Measurements from ENCODE around the gene LAPTM5. TPM values are rescaled to one million over a fixed set of nuclear protein-coding genes. Genes with fewer than 3 reads are reported as not detected.

The LAPTM5 gene
- total and polyA plus RNA-seq, 2 of the 13 experiments (the other 11 are each of a cell fraction or from before 2014, with no cell fraction given) = 0.41 to 0.86 TPM

GRCh38 chr1:30726773-30727684 is 30.5 kb downstream of the LAPTM5 start:
- ChIA-PET CTCF (ENCODE audit: low intra/inter-chr PET ratio, low total read pairs) (no interaction called here), POLR2A (no interaction called here)
- Histone ChIP-seq H3K36me3 (replicated peaks in 1 of 2; ENCODE audit: control insufficient read depth in 1 of 2, insufficient read depth in 2 of 2, low read length in 2 of 2) (no peaks in the 10 kb centered on the region), H4K20me1 (ENCODE audit: insufficient read depth, low read length) (no peaks in the 10 kb centered on the region; the same call in 1 of the 2 replicates), H3K27me3 (ENCODE audit: control insufficient read depth in 1 of 2, insufficient read depth in 2 of 2, low read length in 2 of 2) (peaks cover 2 to 10% of the 10 kb centered on the region in 2 experiments; a peak in 4 of 5 replicates), H3K27ac (ENCODE audit: extremely low read length, insufficient read depth, low read length) (no peak overlapping the region), H3K9ac (ENCODE audit: insufficient read depth, low read depth, low read length) (no peak overlapping the region), H3K4me2 (ENCODE audit: low read depth, low read length) (no peak overlapping the region), H2AFZ (ENCODE audit: low read length) (no peak overlapping the region), H3K4me1 (ENCODE audit: insufficient read depth, low read length) (no peaks in the 10 kb centered on the region), H3K4me3 (replicated peaks in 1 of 3; ENCODE audit: insufficient read depth in 1 of 3, low read depth in 2 of 3, low read length in 3 of 3) (no peak overlapping the region), H3K79me2 (ENCODE audit: insufficient read depth, low read length) (no peaks in the 10 kb centered on the region), H3K9me3 (ENCODE audit: low read length) (no peaks in the 10 kb centered on the region)
- no TSS peak for BruUV-seq (replicated peaks)
- in situ Hi-C loops (cut with HindIII; ENCODE audit: extremely low pct_ligation_motif_present, low pct_unique_long_range_greater_than_20kb) (no loop called here), intact Hi-C loops (cut with micrococcal nuclease; ENCODE audit: unreplicated experiment) (no loop called here)
- ATAC-seq (no peak), DNase-seq (ENCODE audit: low spot score) (no peak), FAIRE-seq (no peak)
- 0 out of 2 replicates have a peak, but pooled peaks have one; percentile 8 for TF ChIP-seq CEBPB (IDR thresholded peaks at IDR 0.05; ENCODE audit: borderline replicate concordance, low read depth, low read length)
- no peak for TF ChIP-seq CEBPG (CRISPR knock-in tag; IDR thresholded peaks at IDR 0.05)
- 53% methylated on average over 15 of the region's 15 CpGs for WGBS (ENCODE audit: low lambda C conversion rate)

- Histone ChIP-seq H3K4me1 (ENCODE audit: insufficient read depth, low read length) (no peaks in the 10 kb centered on the region), H3K4me2 (ENCODE audit: low read depth, low read length) (no peak overlapping the region), H3K9me3 (ENCODE audit: low read length) (no peaks in the 10 kb centered on the region), H3K27ac (ENCODE audit: extremely low read length, insufficient read depth, low read length) (no peak overlapping the region), H4K20me1 (ENCODE audit: insufficient read depth, low read length) (no peaks in the 10 kb centered on the region; the same call in 1 of the 2 replicates), H3K79me2 (ENCODE audit: insufficient read depth, low read length) (no peaks in the 10 kb centered on the region), H3K4me3 (replicated peaks in 1 of 3; ENCODE audit: insufficient read depth in 1 of 3, low read depth in 2 of 3, low read length in 3 of 3) (no peak overlapping the region), H3K27me3 (ENCODE audit: control insufficient read depth in 1 of 2, insufficient read depth in 2 of 2, low read length in 2 of 2) (peaks cover 2 to 10% of the 10 kb centered on the region in 2 experiments; a peak in 4 of 5 replicates), H2AFZ (ENCODE audit: low read length) (no peak overlapping the region), H3K9ac (ENCODE audit: insufficient read depth, low read depth, low read length) (no peak overlapping the region), H3K36me3 (replicated peaks in 1 of 2; ENCODE audit: control insufficient read depth in 1 of 2, insufficient read depth in 2 of 2, low read length in 2 of 2) (no peaks in the 10 kb centered on the region)
- intact Hi-C loops (cut with micrococcal nuclease; ENCODE audit: unreplicated experiment) (no loop called here), in situ Hi-C loops (cut with HindIII; ENCODE audit: extremely low pct_ligation_motif_present, low pct_unique_long_range_greater_than_20kb) (no loop called here)
- no peak for DNase-seq (ENCODE audit: low spot score)
- ChIA-PET CTCF (ENCODE audit: low intra/inter-chr PET ratio, low total read pairs) (no interaction called here), POLR2A (no interaction called here)
- no peak for FAIRE-seq
- WGBS (ENCODE audit: low lambda C conversion rate) = 49% methylated on average over 4 of the region's 7 CpGs
- no TSS peak for BruUV-seq (replicated peaks)
- no peak for ATAC-seq
- no peak for TF ChIP-seq DNMT3B (CRISPR knock-in tag; conservative IDR thresholded peaks at IDR 0.05)
- TF ChIP-seq HES4 (CRISPR knock-in tag; IDR thresholded peaks at IDR 0.05; ENCODE audit: borderline replicate concordance) = no peak
- TF ChIP-seq ZSCAN29 (CRISPR knock-in tag; conservative IDR thresholded peaks at IDR 0.05) = no peak
- no peak for TF ChIP-seq MIER2 (CRISPR knock-in tag; IDR thresholded peaks at IDR 0.05)
- TF ChIP-seq ADNP (CRISPR knock-in tag; IDR thresholded peaks at IDR 0.05) = no peak
- no peak for TF ChIP-seq THAP8 (CRISPR knock-in tag; IDR thresholded peaks at IDR 0.05; ENCODE audit: borderline replicate concordance)
- no peak for TF ChIP-seq ATAD3A (CRISPR knock-in tag; IDR thresholded peaks at IDR 0.05)
- no peak for TF ChIP-seq FOXK2 (IDR thresholded peaks at IDR 0.05)
- no peak for TF ChIP-seq MAFK (conservative IDR thresholded peaks at IDR 0.05 in 1 of 2, IDR thresholded peaks at IDR 0.05 in 1 of 2; ENCODE audit: low read length in 2 of 2)
- no peak for TF ChIP-seq GABPA (IDR thresholded peaks at IDR 0.05; ENCODE audit: low read depth, low read length)
- TF ChIP-seq GABPA (CRISPR knock-in tag; IDR thresholded peaks at IDR 0.05; ENCODE audit: low read depth) = no peak
- no peak for TF ChIP-seq ZNF484 (CRISPR knock-in tag; IDR thresholded peaks at IDR 0.05; ENCODE audit: borderline replicate concordance, low read depth)
- TF ChIP-seq ELF1 (CRISPR knock-in tag; IDR thresholded peaks at IDR 0.05) = no peak
- TF ChIP-seq MBD4 (IDR thresholded peaks at IDR 0.05; ENCODE audit: borderline replicate concordance, low read length) = no peak
- no peak for TF ChIP-seq ZNF350 (CRISPR knock-in tag; IDR thresholded peaks at IDR 0.05; ENCODE audit: borderline replicate concordance, low read depth)
- no peak for TF ChIP-seq ZNF879 (CRISPR knock-in tag; IDR thresholded peaks at IDR 0.05)
- TF ChIP-seq ASH2L (IDR thresholded peaks at IDR 0.05; ENCODE audit: insufficient read length, low read depth, low read length) = no peak
- no peak for TF ChIP-seq ZFP36 (IDR thresholded peaks at IDR 0.05; ENCODE audit: borderline replicate concordance, low read depth, low read length, partially characterized antibody)
- no peak for TF ChIP-seq NR1H2 (CRISPR knock-in tag; IDR thresholded peaks at IDR 0.05; ENCODE audit: borderline replicate concordance, low read depth)
Measured at GRCh38 chr1:30726236-30726635, 31.3 kb downstream of the LAPTM5 start.

Measured in HepG2 (cell line).